CD4-positive, alpha-beta T cell treated with Interleukin-2 at 100 ng/mL for 4 hours (primary cell): Measurements from ENCODE around the gene PEA15.

Experiments used
- DNase-seq: peaks from one replicate; pipeline ENCODE4 v3.0.0-alpha.2; 2020; ENCODE audit warnings: low spot score

The PEA15 gene

DNA sequence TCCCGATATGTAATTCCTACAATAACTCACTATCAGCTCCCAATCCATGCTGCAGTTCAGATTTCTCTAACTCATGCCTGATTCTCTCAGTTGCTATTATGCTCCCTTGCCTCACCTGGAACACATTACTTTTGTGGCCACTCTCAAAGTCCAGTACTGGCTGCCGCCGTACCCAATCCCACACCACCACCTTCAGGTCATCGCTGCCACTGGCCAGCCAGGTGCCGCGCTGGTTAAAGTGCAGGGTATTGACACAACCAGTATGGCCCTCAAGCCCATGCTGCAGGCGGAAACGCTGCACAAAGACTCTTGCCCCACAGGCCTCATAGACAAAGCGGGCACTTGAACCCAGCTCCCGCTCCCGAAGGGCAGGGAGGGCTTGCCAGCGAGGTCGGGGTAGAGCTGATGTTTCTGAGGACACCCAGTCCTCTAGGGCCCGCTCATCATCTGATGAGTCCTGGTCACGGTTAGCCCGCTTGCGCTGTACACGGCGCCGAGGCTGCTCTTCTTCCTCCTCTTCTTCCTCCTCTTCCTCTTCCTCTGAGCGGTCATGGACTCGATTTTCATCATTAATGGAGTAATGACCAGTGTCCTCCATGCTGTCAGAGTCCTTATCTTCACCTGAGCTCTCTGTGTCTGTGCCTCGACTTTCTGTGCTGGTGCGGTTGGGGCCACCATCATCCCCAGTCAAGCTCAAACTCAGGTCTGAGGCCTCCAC is 34.6 kb downstream of the PEA15 start:
- DNase-seq: no peak

DNA sequence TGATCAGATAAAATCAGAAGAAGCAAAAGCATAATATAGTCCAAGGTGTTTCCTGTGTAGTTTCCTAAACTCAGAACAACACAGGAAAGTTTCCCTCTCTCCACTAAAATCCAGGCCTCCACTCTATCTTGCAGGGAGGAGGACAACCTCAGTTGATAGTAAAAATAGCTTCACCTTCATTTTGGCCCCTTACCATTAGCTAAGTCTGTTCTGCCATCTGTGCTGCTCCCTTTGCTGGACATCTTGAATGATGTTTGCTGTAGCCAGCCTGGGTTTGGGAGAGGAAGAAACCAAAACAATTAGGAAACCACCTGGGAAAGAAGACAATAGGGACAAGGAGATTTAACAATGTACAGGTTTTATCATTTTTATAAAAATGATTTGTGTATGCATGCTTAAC is 38.6 kb downstream of the PEA15 start:
- DNase-seq: no peak

DNA sequence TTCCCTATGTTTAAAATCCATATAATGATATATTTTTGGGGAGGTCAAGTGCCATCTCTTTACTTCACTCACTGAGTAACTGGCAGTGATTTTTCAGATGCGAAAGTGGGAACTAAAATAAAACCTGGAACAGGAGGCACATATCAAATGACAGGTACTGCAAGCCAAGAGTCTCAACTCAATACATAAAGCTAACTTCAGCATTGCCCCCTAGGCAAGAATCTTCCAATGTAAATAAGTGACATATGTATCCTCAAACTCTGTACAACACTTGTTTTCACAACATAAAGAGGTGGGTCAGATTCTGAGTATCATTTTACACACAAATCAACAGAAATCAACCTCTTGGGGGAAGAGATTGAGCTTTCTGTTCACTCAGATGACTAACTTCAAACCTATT is 39.0 kb downstream of the PEA15 start:
- no peak for DNase-seq

DNA sequence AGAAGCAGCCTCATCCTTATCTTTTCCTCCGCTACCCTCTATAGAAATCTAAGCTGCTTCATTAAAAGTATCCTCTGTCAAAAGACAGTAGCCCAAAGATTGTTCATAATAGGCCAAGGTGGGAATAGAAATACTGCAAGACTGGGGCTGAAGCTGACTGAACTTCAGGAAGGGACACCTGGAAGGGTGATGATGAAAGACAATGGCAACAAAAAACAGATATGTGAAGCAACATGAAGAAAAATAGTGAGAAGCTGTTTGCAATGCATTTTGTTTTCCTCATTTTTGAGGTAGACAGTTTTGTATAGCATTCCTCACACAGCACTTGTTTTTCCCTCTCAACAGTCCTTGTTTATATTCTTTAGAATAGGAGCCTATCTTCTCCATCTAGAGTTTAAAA is 40.2 kb downstream of the PEA15 start:
- DNase-seq: no peak

DNA sequence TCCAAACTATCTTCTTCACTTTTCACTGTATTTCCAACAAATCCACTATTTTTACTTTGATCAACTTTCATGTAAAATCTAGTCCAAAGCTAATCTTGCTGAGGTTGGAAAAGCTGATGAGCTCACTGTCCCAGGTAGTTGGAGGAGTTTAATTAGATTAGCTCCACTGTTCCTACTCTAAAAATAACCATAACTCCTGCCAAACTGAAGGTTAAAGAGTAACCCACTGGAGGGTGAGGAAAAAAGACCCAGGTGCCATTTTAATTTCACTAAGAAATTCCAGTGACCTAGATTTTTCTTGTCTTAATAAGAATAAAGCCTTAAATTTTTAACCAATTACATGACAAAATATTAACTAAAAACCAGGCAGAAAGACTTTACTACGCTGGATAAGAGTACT is 41.9 kb downstream of the PEA15 start:
- DNase-seq: no peak

DNA sequence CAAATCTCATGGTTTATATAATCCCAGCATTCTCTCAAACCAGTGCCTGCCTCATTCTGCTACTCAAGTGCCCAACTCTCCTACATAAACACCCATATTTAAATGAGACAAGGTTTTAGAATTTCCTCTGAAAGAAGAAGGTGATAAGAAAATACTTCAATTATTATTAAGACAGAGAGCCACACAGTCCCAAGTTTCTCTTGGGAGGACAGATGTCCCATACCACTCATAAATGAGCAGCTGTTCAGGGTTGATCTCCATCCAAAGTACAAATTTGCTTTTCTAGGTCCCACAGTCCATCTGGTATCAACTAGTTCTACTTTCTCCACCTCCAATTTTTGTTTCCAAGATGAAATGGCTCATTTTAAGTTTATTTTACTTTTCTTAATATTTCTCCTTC is 45.8 kb downstream of the PEA15 start:
- no peak for DNase-seq

DNA sequence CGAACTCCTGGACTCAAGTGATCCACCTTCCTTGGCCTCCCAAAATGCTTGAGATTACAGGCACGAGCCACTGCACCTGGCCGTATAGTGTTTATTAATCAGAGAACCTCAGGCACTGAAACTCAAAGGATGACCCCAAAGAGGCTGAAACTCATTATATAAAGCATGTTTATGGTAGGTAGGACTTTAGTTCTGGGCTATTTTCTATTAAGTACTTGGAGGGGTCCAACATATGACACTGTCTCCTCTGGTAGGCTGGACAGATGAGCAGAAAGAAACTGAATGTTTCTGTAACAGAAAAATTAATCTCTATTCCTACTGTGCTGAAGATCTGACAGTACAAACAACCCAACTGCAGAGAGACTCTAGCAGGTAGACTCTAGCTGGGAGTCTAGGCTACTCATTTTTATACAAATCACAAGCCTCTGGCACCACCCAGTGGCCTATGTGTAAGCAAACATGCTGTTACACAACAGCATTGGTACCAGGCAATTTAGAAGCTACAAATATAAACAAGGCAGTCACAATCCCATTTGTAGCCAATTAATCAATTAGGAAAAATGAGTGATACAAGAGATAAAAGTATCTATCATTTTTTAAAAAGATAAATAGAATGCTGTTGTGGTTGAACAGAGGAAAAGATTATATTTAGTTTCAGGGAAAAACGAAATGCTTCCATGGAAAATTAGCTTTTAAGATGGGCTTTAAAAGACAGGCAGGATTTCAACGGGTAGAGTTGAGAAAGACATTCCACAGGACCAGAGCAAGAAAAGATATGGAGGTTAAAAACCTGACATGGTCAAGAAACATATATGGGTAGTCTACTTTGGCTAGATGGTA is 46.7 kb downstream of the PEA15 start:
- DNase-seq: peak; percentile 74

DNA sequence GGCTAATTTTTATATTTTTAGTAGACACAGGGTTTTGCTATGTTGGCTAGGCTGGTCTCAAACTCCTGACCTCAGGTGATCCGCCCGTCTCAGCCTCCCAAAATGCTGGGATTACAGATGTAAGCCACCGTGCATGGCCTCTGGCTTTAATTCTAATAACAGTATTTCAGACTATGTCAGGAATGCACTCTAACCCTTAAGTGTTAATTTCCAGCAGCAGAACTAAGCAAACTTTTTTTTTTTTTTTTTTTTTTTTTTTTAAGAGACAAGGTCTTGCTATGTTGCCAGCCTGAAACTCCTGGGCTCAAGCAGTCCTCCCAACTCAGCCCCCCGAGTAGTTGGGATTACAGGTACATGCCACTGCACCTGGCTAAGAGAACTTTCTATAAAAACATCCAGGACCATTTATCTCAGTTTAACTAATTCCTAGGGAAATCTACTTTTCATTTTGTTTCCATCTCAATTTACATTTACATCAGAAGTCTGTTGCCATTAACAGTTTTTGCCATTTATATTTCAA is 50.7 kb downstream of the PEA15 start:
- no peak for DNase-seq

DNA sequence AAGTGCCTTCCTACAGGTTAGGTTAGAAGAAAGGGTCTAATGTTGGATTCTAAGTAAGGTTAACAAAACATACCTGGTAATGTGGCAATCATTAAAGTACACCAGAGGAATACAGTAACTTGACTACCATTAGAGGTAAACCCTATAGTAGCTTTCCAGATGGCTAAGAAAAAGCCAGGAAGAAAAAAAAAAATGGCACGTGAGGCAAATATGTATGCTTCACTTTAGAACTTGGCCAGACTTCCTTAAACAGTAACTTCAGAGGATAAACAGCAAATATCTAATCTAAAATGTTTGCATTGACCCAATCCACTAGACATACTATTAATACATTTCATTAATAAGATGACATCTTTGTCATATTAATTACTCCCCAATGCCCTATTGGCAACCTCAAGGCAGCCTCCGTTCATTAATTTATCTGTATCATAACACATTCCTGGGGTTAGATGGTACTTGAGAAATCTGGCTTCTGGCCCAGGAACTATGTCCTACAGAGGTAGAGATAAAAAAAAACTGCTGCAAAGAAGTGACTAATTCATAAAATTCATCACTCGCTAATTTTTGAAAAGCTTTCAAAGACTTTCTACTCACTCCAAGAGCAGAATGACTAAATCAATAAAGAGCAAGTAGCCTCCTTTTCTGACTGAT is 51.3 kb downstream of the PEA15 start:
- DNase-seq: no peak

DNA sequence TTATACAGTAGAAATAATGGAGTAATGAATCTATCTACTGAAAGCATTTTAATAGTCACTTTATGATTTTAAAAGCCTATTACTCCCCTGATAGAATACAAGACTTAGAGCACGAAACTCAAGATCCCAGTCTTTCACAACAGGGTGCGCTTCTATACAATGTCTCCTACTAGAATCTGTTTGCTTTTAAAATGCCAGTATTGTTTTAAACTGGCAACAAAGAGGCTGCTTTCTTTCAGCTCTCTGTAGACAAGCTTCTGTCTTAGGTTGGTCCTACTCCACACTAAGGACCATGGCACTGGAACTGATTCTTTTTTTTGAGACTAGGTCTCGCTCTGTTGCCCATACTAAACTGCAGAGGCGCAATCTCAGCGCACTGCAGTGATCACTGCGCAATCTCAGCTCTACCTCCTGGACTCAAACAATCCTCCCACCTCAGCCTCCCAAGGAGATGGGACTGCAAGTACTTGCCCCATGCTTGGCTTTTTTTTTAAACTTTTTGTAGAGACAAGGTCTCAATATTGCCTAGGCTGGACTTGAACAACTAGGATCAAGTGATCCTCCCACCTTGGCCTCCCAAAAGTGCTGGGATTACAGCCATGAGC is 52.3 kb downstream of the PEA15 start:
- no peak for DNase-seq

DNA sequence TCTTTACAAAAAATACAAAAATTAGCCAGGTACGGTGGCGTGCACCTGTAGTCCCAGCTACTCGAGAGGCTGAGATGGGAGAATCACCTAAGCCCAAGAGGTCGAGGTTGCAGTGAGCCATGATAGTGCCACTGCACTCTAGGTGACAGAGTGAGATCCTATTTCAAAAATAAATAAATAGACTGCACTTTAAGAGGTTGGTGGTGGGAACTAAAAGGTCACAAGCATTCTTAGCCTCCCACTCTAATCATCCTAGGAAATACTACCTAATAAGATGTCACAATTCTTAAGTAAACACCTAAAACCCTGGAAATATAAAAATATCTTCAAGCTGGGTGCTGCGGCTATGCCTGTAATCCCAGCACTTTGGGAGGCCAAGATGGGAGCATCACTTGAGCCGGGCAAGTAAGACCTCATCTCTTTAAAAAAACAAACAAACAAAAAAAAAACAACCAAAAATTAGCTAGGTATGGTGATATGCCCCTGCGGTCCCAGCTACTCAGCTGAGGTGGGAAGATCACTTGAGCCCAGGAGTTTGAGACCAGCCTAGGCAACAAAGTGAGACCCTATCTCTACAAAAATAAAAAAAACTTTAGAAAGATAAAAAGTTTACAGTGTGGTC is 53.1 kb downstream of the PEA15 start:
- no peak for DNase-seq

DNA sequence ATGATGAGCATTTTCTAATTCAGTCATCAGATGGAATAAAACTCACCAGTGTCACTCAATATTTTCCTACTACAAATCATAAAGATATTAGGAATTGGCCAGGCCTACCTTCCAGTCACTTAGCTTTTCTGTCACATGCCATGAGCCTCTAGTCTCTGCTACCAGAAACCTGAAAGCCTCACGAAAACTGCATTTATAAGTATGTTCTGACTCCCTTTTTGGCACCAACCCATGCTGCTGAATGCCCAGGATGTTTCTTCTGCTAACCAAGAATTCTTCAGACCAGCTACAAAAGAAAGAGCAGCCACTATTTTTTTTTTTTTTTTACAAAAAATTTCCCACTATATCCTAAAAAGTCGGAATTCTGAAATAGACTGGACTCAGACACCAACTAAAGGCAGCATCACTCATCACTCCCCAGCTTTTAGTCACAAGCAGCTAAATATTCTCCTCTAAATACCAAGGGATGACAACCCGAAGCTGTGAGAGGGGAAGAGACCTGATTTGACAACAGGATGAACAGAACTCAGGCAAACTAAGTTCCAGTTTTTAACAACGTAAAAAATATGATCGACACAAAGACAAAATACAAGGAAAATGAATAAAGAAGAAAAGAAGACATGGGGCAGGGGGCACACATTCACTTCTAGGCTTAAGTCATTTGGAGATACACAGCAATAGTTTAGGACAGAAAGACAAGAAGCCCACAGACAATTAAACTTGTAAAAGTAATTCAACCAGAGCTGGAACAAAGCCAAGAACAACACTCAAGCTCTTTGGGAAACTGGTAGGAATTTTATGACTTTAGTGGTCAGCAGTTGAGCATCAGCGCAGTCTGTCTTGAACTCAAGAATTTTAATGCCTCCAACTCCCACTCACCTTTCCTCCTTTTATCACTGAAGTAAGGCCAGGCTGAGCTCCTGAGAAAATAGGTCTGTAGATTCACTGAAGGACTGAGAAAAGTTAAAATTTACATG is 55.5 kb downstream of the PEA15 start:
- DNase-seq: no peak

DNA sequence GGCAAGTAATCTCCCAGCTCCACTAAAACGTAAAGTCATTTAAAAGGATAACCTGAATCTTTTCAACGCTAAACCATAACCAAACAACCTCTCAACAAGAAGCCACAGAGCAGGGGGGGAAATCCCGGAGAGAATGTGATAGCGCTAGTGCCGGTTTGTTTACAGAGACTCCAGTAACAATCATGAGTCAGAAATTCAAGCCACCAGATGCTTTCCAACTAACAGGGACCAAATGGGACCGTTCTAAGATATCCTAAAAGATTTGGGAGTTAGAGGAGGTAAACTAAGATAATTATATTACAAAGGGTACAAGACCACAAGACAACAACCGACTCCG is 56.3 kb downstream of the PEA15 start:
- peak; percentile 84 for DNase-seq

DNA sequence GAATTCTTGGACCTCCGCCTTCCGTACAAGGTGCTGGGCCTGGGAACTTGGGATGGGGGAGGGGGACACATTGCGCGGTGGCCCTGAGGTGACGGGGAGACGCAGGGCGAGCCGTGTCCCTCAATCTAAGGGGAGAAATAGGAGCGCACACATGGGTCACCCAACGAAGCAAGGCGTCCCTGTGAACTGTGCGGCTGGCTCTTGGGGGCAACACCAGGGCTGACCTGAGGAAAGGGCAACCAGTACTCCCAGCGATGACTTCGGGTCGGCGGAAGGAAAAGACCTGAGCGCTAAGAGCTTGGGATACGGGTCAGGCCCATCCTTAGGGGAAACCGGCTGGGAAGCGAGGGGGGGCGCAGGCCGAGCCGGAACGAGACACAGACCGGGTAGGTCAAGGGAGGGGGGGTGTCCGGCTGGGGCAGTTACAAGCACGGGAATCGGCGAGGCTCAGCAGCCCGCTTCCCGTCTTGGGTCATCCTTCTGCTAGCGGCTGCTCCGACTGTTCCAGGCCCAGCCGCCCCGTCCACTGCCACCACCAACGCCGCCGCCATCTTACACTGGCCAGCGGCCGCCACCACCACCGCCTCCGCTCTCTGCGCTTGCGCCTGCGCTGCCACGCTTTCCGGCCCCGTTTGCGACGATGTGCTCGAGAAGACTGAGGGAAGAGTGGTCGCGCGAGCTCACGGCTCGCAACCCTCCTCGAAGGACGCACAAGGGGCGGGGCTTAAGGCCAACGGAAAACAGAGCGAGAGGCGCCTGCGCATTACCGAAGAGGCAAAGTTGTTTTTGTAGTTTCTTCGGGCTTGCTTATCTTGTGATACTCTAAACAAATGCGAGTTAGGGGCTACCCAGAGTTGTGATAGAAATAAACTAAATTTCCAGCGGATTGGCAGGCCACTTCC is 57.0 kb downstream of the PEA15 start, which contains the start of gene DCAF8:
DCAF8 (minus strand) TSS at position 657 of the 902 bp plus-strand sequence. CDS start 18,541 bp downstream, outside the sequence.
- peak; percentile 98 for DNase-seq

DNA sequence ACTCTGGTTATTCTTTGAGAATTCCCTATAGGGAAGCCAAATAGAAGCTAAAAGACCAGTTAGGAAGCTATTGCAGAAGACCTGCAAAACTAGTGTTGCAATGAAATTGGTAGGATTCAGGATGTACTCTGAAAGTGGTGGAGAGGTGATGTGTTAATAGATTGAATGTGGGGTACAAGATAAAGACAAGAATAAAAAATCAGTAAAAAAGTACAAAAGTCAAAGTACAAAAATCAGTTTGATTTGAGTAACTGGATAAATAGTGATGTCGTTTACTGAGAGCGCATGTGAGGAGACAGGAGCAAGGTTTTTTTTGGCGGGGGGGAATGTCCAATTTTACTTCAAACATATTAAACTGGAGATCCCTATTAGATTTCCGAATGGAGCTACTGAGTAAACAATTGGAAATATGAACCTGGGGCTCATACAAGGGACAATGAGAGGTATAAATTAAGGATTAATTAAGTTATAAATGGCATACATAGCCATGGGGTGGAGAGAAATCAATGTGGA is 59.7 kb downstream of the PEA15 start:
- DNase-seq: no peak
